HG02970 (cell line): ENCODE measurements around the gene UNC13C.

Experiments used
- ATAC-seq: cut with Tn5 transposase; IDR thresholded peaks from one replicate; pipeline ENCODE4 v1.9.1; 2021; ENCODE audit warnings: mild to moderate bottlenecking, moderate library complexity, moderate number of reproducible peaks; ENCODE audit not compliant: unreplicated experiment, low FRiP score

Gene UNC13C

DNA sequence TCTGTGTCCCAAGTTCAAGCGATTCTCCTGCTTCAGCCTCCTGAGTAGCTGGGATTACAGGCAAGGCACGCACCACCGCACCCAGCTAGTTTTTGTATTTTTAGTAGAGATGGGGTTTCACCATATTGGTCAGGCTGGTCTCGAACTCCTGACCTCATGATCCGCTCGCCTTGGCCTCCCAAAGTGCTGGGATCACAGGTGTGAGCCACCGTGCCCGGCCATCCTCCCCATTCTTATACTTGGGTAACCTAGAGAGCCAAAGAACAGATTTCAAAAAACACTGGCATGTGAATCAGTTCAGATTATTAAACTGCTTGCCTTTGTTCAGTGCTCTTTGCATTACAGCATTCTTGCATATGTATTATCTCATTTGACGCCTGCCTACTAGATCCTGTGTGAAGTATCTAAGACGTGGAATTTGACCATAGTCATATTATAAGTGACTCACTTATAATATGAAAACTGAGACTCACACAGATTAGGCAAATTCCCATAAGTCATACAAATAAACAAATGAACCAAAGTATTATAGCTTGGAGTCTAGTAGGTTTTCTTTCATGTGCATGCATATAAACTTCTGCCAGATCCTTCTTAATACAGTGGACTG, 123.5 kb downstream of the UNC13C start:
- ATAC-seq: no peak

DNA sequence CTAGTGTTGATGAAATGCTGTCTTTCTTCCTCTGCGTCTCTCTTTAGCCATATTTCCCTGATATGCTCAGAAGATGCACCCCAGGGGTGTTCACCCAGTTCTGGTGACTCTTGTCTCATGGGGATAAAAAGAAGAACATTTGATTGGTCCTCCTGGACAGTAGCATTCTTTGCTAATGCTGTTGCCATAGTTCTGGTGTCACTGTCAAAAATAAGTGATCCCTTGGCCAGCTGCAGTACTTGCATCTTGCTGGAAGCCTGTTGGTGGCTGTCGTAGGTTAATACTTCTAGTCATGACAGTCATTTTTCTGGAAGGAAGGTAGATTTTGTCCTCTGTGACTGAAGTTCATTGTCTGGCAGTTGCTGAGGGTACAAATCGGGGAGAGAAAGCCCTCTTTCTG, 124.5 kb downstream of the UNC13C start:
- no peak for ATAC-seq

DNA sequence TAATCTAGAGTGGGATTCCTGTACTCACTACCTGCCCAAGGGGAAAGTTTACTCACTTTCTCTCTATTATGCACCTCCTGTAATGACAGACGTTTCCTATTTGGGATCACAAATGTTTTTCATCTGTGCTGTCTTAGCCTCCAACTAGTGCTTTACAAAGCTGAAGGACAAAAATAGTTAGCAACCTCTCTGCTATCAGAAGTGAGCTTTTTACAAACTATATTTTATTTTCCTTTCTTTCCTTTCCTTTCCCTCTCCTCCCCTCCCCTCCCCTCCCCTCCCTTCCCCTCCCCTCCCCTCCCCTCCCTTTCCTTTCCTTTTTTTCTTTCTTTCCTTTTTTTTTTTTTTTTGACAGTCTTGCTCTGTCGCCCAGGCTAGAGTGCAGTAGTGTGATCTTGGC, 130.8 kb downstream of the UNC13C start:
- ATAC-seq: no peak

DNA sequence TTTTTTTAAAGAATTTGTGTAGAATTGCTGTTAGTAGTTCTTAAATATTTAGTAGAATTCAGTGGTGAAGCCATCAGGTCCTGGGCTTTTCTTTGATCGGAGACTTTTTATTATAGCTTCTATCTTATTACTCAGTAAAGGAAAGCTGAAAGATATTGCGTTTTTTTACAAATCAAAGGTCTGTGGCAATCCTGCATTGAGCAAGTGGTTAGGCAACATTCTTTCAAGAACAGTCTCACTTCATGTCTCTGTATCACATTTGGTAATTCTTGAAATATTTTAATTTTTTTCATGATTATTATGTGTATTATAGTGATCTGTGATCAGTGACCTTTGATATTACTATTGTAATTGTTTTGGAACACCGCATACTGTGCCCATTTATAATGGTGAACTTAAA, 140.8 kb downstream of the UNC13C start:
- ATAC-seq: no peak

DNA sequence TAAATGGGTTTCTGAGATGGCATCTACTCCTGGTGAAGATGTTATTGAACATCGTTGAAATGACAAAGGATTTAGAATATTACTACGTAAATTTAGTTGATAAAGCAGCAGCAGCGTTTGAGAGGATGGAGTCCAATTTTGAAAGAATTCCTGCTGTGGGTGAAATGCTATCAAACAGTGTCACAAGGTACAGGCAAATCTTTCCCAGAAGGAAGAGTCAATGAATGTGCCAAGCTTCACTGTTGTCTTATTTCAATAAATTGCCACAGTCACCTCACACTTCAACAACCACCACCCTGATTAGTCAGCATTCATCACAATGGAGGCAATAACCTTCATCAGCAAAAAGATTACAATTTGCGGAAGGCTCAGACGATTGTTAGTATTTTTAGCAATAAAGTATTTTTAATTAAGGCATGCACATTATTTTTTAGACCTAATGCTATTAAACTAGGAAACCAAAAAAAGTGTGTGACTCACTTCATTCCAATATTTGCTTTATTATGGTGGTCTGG, 142.8 kb downstream of the UNC13C start:
- ATAC-seq: no peak

DNA sequence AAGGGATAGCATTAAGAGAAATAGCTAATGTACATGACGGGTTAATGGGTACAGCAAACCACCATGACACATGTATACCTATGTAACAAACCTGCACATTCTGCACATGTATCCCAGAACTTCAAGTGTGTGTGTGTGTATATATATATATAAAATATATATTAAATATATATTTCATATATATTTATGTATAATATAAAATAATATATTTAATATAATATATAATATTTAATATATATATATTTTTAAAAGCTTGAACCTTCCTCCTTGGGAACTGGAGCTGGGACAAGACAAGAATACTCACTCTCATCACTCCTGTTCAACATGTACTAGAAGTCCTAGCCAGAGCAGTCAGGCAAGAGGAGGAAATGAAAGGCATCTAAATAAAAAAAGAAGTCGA, 149.3 kb downstream of the UNC13C start:
- no peak for ATAC-seq

DNA sequence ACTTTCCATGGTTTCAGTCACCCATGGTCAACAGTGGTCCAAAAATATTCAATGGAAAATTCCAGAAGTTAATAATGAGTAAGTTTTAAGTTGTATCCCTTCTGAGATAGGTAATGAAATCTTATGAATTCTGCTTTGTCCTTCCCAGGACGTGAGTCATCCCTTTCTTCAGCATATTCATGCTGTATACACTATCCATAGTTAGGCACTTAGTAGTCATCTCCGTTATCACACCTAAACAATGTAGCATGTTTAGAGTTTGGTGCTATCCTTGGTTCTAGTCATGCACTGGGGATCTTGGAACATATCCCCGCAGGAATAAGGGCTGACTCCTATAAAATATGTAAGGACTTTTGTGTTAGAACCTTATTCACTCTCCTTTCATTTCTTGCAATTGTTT, 153.2 kb downstream of the UNC13C start:
- no peak for ATAC-seq

DNA sequence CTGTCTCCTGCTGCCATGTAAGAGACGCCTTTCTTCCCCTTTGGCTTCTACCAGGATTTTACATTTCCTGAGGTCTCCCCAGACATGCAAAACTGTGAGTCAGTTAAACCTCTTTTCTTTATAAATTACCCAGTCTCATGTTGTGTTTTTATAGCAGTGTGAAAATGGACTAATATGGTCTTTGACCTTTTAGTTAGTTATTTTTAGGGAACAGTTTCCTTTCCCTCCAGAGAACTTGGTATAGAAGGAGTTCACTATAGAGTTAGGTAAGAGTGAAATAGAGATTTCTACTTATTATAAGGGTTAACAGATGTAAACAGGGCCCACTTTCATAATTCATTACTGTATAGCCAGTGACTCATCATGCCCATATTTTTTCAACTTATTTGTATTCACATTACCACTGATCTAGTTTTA, 170.9 kb downstream of the UNC13C start:
- no peak for ATAC-seq

DNA sequence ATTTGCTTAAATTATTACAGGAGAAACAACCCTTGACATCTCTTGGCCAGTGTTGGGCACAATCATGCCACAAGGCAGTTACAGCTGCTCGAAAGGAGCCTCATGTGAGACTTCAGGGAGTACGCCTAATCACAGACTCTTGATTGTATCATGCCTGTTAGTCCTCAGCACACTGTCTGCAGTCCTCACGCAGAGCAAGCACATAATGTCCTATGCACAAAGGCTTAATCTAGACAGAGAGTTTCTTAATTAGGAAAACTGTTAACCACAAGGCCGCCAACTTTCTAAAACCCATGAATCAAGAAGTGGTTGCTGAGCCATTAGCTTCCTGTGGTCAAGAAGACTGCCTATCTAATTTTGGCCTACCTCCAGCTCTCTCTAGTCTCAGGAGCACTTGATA, 172.0 kb downstream of the UNC13C start:
- no peak for ATAC-seq

DNA sequence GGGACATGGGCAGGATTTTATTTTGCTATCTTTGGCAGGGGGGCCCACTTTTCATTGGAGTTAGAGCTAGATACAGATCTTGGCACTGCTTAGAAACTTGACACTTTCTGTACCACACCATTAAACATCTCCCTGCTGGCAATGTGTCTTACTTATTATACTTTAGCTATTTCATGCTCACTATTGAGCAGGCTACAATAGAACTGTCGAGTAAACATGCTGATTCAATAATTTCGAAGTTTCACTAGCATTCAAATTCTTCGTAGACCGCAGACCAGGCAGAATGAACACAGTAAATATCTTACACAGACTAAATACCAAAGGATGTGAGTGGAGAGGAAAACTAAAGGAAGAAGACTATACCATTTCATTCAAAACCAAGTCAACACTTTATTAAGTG, 180.8 kb downstream of the UNC13C start:
- ATAC-seq: no peak

DNA sequence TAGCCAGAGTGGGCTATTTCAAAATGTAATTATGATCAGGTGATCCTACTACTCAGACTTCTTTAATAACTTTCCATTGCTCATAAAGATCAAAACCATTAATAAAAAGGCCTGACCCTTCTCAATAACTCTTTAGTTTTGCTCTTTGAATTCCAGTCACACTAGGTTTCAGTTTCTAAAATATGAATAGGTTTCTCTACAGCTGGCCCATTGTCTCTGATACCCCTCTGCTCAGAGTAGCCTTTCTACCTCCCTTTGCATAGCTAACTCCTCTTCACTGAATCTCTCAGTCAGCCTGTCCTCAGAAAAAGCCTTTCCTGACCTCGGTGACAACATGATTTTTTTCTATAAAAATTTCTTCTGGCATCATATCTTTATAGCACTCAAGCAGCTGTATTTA, 209.1 kb downstream of the UNC13C start:
- ATAC-seq: no peak

DNA sequence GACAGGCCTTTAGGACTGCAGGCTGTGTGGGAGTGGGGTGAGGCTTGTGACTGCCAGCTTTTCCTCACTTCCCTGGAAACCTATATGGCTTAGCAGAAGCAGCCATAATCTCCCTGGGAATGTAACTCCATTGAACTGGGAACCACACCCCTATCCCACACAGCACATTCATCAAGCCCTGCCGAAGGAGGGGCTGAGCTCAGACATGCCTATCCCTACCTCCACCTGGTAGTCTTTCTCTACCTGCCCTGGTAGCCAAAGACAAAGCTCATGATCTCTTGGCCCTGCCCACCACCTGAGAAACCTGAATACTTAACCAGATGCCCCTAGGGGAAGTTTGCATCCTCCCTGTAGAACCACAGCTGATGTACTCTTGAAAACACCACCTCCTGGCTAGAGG, 219.8 kb downstream of the UNC13C start:
- no peak for ATAC-seq

DNA sequence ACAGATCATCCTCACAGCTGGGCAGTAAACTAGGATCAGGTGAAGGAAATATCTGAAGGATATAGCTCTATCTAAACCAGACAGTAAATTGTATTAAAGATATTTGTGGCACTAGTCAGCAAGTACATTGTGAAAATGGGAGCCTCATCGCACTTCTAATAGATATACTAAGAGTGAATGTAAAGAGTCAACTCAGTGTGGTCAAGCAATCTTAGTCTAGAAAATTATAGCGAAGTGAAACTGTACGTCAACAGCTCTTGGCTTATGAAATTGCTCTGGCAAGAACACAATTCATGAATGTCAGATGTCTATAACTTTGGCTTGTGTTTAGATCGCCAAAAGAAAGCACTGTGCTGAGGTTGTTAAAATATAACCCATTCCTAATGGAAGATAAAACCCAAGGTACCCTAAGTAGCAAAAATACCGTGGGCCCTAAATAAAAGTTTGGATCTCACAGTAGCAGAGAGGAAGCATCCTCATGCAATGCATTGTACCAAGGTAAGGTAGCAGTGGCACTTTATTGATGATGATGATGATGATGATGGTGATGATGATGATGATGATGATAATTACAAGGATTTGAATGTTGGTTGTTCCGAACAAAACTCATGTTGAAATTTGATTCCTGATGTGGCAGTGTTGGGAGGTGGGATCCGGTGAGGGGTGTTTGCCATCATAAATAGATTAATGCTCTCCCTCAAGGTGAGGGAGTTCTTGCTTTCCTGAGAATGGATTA, 228.5 kb downstream of the UNC13C start:
- ATAC-seq: no peak

DNA sequence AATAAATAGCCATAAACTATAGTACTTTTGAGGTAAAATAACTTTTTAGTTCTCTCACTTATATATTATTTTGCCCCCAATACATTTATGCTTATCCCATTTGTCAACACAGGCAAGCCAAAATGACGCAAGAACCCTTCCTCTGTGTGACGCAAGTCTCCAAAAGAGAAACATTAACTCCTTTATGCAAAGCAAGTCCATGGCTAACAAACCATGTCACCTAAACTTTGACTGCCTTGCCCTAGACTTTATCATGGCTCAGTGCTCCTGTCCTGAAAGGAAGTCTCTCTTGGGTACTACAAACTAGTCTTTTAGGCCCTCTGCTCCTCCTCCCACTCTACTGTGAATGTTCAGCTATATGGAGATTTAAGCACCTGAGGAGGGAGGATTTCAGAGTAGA, 230.5 kb downstream of the UNC13C start:
- ATAC-seq: no peak

DNA sequence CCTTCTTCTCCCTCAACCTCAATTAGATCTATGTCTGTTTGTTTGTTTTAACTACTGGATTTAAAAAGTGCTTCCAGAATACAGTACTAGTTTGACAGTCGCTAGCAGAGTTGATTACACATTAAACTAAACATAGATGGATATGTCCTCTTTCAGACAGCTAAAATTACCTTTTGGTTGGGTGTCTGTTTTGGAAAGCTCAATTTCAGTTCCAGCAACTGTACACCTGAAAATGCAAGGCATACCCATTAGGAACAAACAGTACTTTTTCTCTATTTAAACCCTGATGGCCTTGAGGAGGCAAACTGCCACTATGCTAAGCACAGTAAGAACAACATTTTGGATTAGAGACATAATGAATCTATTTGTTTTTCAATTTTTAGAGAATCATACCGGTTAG, 234.4 kb downstream of the UNC13C start:
- ATAC-seq: no peak

DNA sequence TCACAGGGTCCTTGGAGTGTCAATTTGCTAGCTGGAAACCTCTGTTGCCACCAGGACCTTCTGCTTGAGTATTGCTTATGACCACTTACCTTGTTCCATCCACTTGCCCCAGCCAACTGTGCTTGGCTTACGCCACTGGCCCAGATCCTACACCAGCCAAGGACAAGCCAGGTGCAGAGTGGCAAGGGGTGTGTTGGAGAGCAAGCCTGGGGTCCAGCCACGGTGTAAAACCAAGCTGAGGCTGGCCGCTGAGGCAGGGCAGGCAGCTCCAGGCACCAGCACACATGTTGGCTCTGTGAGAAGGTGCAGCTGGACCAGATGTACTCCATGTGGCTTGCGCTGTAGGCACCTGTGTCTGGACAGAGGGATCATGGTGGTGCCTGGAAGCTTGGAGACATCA, 248.2 kb downstream of the UNC13C start:
- ATAC-seq: no peak

DNA sequence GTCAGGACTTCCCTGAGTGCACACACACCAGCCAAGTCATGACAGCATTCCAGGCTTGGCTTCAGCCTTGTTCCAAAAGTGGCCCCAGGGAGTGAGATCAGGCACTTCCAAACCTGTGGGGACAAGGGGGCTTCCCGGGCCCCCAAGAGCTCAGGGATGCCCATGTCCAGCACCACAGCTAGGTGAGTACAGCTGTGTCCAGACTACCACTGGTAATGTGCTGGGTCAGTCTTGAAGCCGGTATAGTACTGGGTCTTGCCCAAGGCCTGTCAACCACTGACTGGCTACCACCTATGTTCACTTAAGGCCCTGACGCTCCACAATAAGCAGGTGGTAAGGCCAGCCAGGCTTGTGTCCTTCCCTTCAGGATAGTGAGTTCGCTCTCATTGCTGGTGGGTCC, 249.3 kb downstream of the UNC13C start:
- no peak for ATAC-seq

DNA sequence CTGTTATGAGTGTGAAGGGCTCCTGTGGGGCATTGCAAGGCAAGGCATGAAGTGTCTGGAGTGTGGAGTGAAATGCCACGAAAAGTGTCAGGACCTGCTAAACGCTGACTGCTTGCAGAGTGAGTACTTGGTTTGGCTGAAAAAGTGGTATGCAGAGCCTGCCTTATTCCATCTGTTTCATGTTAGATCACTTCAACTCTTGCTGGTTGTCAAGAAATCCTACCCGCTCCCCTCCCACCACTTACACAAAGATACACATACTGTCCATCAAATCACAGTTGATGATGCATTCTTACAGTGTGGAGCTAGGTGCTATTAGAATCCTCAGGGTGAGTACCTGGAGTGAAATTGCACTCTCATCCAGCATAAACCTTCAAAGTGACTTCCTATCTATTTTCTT, 272.1 kb downstream of the UNC13C start:
- ATAC-seq: no peak

DNA sequence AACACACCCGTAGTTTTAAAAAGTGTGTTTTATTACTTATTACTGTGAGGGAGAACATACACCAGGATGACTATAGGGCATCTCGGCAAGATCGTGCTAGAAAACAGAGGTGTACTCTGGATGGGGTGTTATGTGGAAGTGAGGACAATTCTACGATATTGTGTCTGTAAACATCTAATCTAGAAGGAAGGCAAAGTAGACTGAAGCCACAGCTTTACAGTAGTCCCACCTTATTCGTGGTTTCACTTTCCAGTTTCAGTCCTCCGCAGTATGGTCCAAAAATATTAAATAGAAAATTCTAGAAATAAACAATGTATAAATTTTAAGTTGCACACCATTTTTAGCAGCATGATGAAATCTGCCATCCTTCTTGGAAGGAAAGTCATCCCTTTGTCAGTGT, 277.9 kb downstream of the UNC13C start:
- no peak for ATAC-seq

DNA sequence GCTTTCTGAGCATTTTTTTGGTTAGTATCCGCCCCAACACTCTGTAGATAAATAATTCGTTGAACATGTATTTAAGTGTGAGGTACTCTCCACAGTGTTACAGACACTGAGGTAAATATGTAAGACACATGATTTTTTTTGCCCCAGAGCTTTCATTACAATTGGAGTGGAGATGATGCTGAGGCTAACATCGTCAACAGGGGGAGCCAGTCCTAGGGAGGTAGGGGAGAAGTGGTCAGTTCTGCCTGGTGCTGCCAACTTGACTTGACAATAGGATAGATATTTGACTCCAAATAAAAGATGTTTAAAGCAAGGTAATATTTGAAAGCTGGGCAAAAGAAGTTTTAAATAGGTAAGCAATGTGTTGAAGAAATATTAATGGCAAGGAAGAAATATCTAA, 295.7 kb downstream of the UNC13C start:
- ATAC-seq: no peak

DNA sequence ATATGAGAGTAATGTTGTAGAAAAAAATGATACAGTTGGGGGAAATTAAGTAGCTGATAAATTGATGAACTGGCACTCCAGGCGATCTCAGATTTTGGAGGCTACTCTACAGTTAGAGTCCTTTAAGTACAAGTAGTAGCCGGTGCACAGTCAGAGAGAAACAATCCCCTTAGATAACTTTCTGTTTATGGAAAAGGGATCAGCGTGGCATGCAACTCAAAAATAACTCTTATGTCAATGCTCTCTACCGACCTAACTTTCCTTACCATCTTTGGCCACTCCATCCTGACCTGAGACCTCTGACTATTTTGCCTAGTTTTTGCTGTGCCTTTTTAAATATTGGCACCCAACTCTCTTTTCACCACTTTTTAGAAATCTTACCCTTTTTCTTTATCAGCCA, 299.6 kb downstream of the UNC13C start:
- no peak for ATAC-seq

DNA sequence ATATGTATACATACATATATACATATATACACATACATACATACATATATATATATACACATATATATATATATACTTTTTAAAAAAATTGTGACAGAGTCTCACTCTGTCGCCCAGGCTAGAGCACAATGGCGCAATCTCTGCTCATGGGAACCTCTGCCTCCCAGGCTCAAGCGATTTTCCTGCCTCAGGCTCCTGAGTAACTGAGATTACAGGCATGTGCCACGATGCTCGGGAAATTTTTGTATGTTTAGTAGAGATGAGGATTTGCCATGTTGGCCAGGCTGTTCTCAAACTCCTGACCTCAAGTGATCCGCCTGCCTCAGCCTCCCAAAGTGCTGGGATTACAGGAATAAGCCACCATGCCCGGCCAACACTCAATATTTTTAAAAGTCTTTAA, 302.5 kb downstream of the UNC13C start:
- no peak for ATAC-seq
